ENCODE measurements around the gene TCF21. TPM values are rescaled to one million over a fixed set of nuclear protein-coding genes. Genes with fewer than 3 reads are reported as not detected.
"Not testable (repeated sequence)": the region's sequence is repeated elsewhere in the genome, so short reads cannot be mapped to it uniquely, and the experiment has no call there.

The TCF21 gene
- total and polyA plus RNA-seq, 8 donors: 21.7 to 220 (median 188) TPM

DNA sequence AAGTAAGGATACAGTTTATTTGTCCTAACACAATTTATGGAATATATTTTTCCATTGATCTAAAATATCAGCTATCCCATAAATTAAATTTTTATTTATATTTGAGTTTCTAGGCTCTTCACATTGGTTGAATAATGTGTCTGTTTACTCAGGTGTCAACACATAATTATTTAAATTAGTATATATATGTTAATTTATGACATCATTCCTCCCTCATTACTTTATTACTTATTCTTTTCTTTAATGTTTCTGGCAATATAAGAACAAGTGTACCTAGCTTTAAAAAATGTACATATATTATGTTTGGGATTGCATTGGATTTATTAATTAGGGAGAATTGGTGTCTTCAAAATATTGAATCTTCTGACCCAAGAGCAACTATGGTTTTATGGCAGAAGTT, 31.2 kb upstream of the TCF21 start:
- intact Hi-C loops (cut with DNase I): no loop called here
- H3K27ac ChIP-seq: no peak overlapping the region
- no peak overlapping the region for H3K4me3 ChIP-seq
- TF ChIP-seq, protein P1, sequence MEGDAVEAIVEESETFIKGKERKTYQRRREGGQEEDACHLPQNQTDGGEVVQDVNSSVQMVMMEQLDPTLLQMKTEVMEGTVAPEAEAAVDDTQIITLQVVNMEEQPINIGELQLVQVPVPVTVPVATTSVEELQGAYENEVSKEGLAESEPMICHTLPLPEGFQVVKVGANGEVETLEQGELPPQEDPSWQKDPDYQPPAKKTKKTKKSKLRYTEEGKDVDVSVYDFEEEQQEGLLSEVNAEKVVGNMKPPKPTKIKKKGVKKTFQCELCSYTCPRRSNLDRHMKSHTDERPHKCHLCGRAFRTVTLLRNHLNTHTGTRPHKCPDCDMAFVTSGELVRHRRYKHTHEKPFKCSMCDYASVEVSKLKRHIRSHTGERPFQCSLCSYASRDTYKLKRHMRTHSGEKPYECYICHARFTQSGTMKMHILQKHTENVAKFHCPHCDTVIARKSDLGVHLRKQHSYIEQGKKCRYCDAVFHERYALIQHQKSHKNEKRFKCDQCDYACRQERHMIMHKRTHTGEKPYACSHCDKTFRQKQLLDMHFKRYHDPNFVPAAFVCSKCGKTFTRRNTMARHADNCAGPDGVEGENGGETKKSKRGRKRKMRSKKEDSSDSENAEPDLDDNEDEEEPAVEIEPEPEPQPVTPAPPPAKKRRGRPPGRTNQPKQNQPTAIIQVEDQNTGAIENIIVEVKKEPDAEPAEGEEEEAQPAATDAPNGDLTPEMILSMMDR (IDR thresholded peaks at IDR 0.05): no peak
- ATAC-seq: no peak
- peaks cover 0 to 26% of the 10 kb centered on the region in 2 donors for H3K9me3 ChIP-seq
- peaks cover 38 to 55% of the 10 kb centered on the region in 2 donors for H3K27me3 ChIP-seq
- DNase-seq: no peak
- no peaks in the 10 kb centered on the region for H3K36me3 ChIP-seq
- H3K4me1 ChIP-seq: no peaks in the 10 kb centered on the region

GRCh38 chr6:133861337-133861736, 27.6 kb upstream of the TCF21 start:
- H3K36me3 ChIP-seq; H3K4me3 ChIP-seq; H3K4me1 ChIP-seq; H3K27ac ChIP-seq; DNase-seq; intact Hi-C loops (cut with DNase I); ATAC-seq: not testable (repeated sequence)
- Histone ChIP-seq H3K9me3 (peaks cover 0 to 48% of the 10 kb centered on the region in 2 donors), H3K27me3 (peaks cover 10 to 18% of the 10 kb centered on the region in 2 donors)

DNA sequence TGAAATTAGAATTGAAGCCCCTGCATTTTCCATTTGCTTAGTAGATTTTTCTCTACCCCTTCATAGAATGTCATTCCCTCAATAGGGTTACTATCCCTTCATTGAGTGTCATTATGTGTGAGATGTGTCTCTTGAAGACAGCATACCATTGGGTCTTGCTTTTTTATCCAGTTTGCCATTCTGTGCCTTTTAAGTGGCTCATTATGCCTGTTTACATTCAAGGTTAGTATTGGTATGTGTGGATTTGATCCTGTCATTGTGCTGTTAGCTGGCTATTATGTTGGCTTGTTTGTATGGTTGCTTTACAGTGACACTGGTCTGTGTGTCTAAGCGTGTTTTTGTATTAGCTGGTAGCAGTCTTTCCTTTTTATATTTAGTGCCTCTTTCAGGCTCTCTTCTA, 25.7 kb upstream of the TCF21 start:
- H3K9me3 ChIP-seq: peaks cover 0 to 48% of the 10 kb centered on the region in 2 donors
- DNase-seq (no peak), ATAC-seq (no peak)
- H3K4me1 ChIP-seq: no peaks in the 10 kb centered on the region
- H3K27me3 ChIP-seq: no peaks in the 10 kb centered on the region
- intact Hi-C loops (cut with DNase I): no loop called here
- TF ChIP-seq, protein P1 (IDR thresholded peaks at IDR 0.05): no peak
- no peak overlapping the region for H3K27ac ChIP-seq
- H3K36me3 ChIP-seq: no peaks in the 10 kb centered on the region
- no peak overlapping the region for H3K4me3 ChIP-seq

DNA sequence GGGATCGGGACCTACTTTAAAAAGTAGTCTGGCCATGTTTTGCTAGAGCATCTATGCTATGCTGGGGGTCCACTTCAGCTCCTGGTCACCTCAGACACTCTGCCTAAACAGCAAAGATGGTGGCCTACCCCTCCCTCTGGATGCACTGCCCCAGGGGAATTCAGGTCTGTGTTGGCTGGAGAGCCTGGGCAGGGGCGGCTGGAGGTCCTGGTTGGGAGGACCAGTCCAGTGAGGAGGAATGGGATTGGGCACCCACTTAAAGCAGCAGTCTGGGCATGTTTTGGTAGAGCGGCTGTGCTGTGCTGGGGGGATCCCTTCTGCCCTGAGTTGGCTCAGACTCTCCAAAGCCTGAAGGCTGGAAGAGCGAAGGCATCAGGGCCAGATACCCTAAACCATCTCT, 23.2 kb upstream of the TCF21 start:
- Histone ChIP-seq H3K27me3 (no peaks in the 10 kb centered on the region), H3K4me3 (no peak overlapping the region), H3K27ac (no peak overlapping the region), H3K4me1 (no peaks in the 10 kb centered on the region), H3K9me3 (peaks cover 0 to 40% of the 10 kb centered on the region in 2 donors), H3K36me3 (no peaks in the 10 kb centered on the region)
- no peak for ATAC-seq
- TF ChIP-seq, protein P1 (IDR thresholded peaks at IDR 0.05): no peak
- intact Hi-C loops (cut with DNase I): no loop called here
- no peak for DNase-seq

- TF ChIP-seq, protein P1 (IDR thresholded peaks at IDR 0.05): no peak
- Histone ChIP-seq H3K27me3 (no peaks in the 10 kb centered on the region), H3K27ac (no peak overlapping the region), H3K4me3 (no peak overlapping the region), H3K36me3 (no peaks in the 10 kb centered on the region), H3K9me3 (no peaks in the 10 kb centered on the region), H3K4me1 (no peaks in the 10 kb centered on the region)
- ATAC-seq (no peak), DNase-seq (no peak)
- intact Hi-C loops (cut with DNase I): no loop called here
Measured at GRCh38 chr6:133871131-133871530, 17.8 kb upstream of the TCF21 start.

DNA sequence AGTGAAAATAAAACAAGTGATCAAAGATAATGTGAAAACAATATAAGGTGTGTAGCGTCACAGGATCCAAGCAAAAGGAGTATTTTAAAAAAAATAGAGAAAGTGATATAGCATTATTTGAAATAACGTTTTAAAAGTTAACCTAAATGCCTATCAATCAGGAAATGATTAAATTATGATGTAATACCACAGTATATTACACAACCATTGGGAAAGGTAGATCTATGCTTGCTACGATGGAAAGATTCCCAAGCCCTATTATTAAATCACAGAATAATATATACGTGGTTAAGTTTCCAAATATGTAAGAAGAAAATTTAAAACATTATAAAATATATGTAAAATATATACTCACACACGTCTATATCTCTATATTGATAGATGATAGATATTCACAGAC, 15.4 kb upstream of the TCF21 start:
- no peak for ATAC-seq
- Histone ChIP-seq H3K4me1 (no peaks in the 10 kb centered on the region), H3K27ac (no peak overlapping the region), H3K9me3 (no peaks in the 10 kb centered on the region), H3K4me3 (no peak overlapping the region), H3K27me3 (no peaks in the 10 kb centered on the region), H3K36me3 (no peaks in the 10 kb centered on the region)
- intact Hi-C loops (cut with DNase I): no loop called here
- TF ChIP-seq, protein P1 (IDR thresholded peaks at IDR 0.05): no peak
- no peak for DNase-seq
